GM19099 (cell line): ENCODE measurements around the gene THUMPD3.

ENCODE experiments used
- POLR2A ChIP-seq: IDR thresholded peaks from 3 replicates; pipeline ENCODE4 v1.6.1; 2011; ENCODE audit warnings: low read depth; ENCODE audit not compliant: insufficient read length; ENCODE audit errors: extremely low read depth

Gene THUMPD3

GRCh38 chr3:9422712-9423424, 60.0 kb downstream of the THUMPD3 start:
- no peak for TF ChIP-seq POLR2A

DNA sequence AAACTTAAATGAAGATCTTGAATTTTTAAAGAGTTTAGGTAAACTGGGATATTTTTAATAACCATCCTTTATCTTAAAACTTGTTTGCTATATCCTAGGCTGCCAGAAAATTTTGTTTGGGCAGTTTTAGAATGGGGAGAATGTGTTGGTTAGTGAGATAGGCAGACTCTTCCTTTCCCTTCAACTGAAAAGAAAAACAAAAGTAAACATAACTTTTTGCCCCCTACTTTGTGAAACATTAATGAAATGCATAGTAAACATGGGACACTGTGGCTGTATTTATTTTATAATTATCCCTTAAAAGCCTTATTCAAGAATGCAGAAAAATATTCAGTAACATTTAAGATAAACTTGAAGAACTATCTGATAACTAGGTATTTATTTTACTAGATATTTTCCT, 65.6 kb downstream of the THUMPD3 start:
- no peak for TF ChIP-seq POLR2A

- TF ChIP-seq POLR2A, result no peak
Measured at GRCh38 chr3:9430733-9431132, 67.9 kb downstream of the THUMPD3 start.

GRCh38 chr3:9433627-9434521, 71.0 kb downstream of the THUMPD3 start:
- TF ChIP-seq POLR2A, result no peak

DNA sequence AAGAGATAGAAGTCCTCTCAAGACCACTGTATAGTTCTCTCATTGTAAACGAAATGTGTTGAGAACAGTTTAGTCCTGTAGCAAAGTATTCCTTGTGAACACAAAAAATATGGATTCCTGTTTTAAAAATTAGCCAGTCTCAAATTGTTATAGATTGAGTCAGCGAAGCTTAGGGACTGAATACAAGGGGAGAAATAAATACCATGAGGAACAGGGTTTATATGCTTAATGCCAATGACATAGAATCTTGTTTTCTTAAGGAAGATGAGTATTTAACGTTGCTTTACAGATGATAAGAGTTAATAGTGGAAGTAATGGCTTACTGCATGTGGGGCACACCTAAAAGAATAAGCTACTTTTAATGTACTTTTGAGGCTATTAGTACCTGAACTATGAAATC, 72.5 kb downstream of the THUMPD3 start:
- no peak for TF ChIP-seq POLR2A
